Esophagus muscularis mucosa (tissue), 4 donors: Measurements from ENCODE around the gene CLK3. TPM values are rescaled to one million over a fixed set of nuclear protein-coding genes. Genes with fewer than 3 reads are reported as not detected.

Source experiments
- DNase-seq: peaks from one replicate; pipeline ENCODE4 v3.0.0-alpha.2; 2017; ENCODE audit errors: extremely low spot score
- H3K27ac ChIP-seq, 4 donors: fragments of 200-600 bp; sonication (generic); replicated peaks in 1 of 4; 1 replicate in 3 of 4; 2 replicates in 1 of 4; pipeline ENCODE4 v1.5.1; 2016 to 2019; ENCODE audit warnings: mild to moderate bottlenecking in 1 of 4
- H3K27me3 ChIP-seq, 4 donors: fragments of 200-600 bp; sonication (generic); one replicate each; pipeline versions ENCODE4 v1.5.1 to v1.6.0; 2016 to 2019
- H3K36me3 ChIP-seq, 4 donors: fragments of 200-600 bp; sonication (generic); one replicate each; pipeline ENCODE4 v1.5.1; 2016 to 2019
- H3K4me1 ChIP-seq, 4 donors: fragments of 200-600 bp; sonication (generic); one replicate each; pipeline ENCODE4 v1.5.1; 2016 to 2019
- H3K4me3 ChIP-seq, 4 donors: fragments of 200-600 bp; sonication (generic); 1 replicate in 2 of 4; 2 replicates in 2 of 4; pipeline ENCODE4 v1.5.1; 2016 to 2019; ENCODE audit warnings: mild to moderate bottlenecking in 4 of 4, moderate library complexity in 1 of 4
- H3K9me3 ChIP-seq, 4 donors: fragments of 200-600 bp; sonication (generic); 1 replicate in 3 of 4; 2 replicates in 1 of 4; pipeline ENCODE4 v1.5.1; 2016 to 2019
- CTCF ChIP-seq, 3 experiments: fragments of 200-600 bp in 2 of 3; fragments of 450-650 bp in 1 of 3; sonication (generic) in 2 of 3; IDR thresholded peaks; one replicate each; pipeline ENCODE4 v1.5.1; 2017 to 2019; ENCODE audit warnings: antibody characterized with exemption in 3 of 3, mild to moderate bottlenecking in 2 of 3, moderate library complexity in 1 of 3
- EP300 ChIP-seq: sonication (generic); formaldehyde crosslinking; IDR thresholded peaks from one replicate; pipeline ENCODE4 v1.6.1; 2017; ENCODE audit warnings: antibody characterized with exemption
- POLR2A ChIP-seq: fragments of 450-650 bp; IDR thresholded peaks from one replicate; pipeline ENCODE4 v1.6.1; 2017; ENCODE audit warnings: antibody characterized with exemption, moderate library complexity, mild to moderate bottlenecking, low read depth
- POLR2AphosphoS5 ChIP-seq, 2 donors: sonication (generic); formaldehyde crosslinking; IDR thresholded peaks; one replicate each; pipeline ENCODE4 v1.6.1; 2017; ENCODE audit warnings: antibody characterized with exemption in 2 of 2
- WGBS: methylation state at CpG from one replicate; pipeline ENCODE4 v1.1.5; 2018; 5-methylcytosine and 5-hydroxymethylcytosine counted together
- intact Hi-C: fragments of 100-400 bp; cut with DNase I; formaldehyde crosslinking; loops from one replicate; pipeline ENCODE4 v1.15.1; 2023
- total RNA-seq, 4 donors: library from RNA; depleted of rRNA; stranded (reverse); fragments of >200 nt; gene quantifications; one replicate each; pipeline versions ENCODE4 v1.1.0 to v1.2.1, GENCODE V29; 2016

CLK3 gene
- total RNA-seq, 4 donors from 2014 or later = 74.6 to 89.8 (median 80.7) TPM

GRCh38 chr15:74610302-74610951 lies 5.2 kb upstream of the CLK3 start:
- intact Hi-C loops = loop anchor here (5.0 kb wide), 1 partner anchor 148 kb away; the partner anchor contains the start of gene UBL7
- H3K27me3 ChIP-seq = no peaks in the 10 kb centered on the region
- WGBS = 75% methylated on average over 2 of the region's 7 CpGs
- DNase-seq = no peak
- H3K4me1 ChIP-seq = peaks cover 9 to 18% (median 16%) of the 10 kb centered on the region in 4 donors
- no peaks in the 10 kb centered on the region for H3K9me3 ChIP-seq
- no peak for TF ChIP-seq POLR2A
- TF ChIP-seq EP300 = no peak
- no peak for TF ChIP-seq CTCF (IDR thresholded peaks at IDR 0.05)
- no peak for TF ChIP-seq POLR2AphosphoS5 (IDR thresholded peaks at IDR 0.05)
- peaks cover 0 to 5% (median 0%) of the 10 kb centered on the region in 4 donors for H3K36me3 ChIP-seq
- no peak overlapping the region for H3K4me3 ChIP-seq
- H3K27ac ChIP-seq = no peak overlapping the region

- peaks cover 0 to 5% (median 0%) of the 10 kb centered on the region in 4 donors for H3K36me3 ChIP-seq
- no peaks in the 10 kb centered on the region for H3K27me3 ChIP-seq
- no peak for TF ChIP-seq POLR2A
- no peak for TF ChIP-seq CTCF (IDR thresholded peaks at IDR 0.05)
- no peak for TF ChIP-seq POLR2AphosphoS5 (IDR thresholded peaks at IDR 0.05)
- no peak for TF ChIP-seq EP300
- H3K27ac ChIP-seq = no peak overlapping the region
- no peak overlapping the region for H3K4me3 ChIP-seq
- no peak for DNase-seq
- no CpG with 5 or more reads among the region's 11 CpGs for WGBS
- no peaks in the 10 kb centered on the region for H3K9me3 ChIP-seq
- peaks cover 12 to 21% (median 16%) of the 10 kb centered on the region in 4 donors for H3K4me1 ChIP-seq
- intact Hi-C loops = loop anchor here (5.0 kb wide), 1 partner anchor 149 kb away; the partner anchor contains the start of gene UBL7
Observed at GRCh38 chr15:74611341-74611740, 4.3 kb upstream of the CLK3 start.

DNA sequence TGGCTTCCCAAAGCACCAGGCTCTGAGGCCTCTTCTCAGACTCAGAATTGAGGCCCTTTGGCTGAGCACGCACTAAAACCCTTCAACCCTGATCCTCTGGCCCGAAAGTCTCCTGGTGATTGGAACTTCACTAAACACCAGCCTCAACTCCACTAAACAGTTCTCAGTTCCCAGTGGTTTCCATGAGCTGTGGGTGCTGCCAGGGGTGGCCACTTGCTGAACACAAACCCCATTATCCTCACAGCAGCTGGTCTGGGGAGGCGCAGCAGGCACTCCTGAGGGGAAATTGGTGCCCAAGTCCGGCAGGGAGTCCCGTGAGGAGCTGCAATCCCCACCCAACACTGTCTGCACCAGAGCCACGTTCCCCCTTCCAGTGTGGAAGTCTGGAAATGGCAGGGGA lies 3.8 kb upstream of the CLK3 start:
- DNase-seq = no peak
- Histone ChIP-seq H3K27me3 (no peaks in the 10 kb centered on the region), H3K4me1 (peaks cover 17 to 26% (median 20%) of the 10 kb centered on the region in 4 donors), H3K9me3 (no peaks in the 10 kb centered on the region), H3K27ac (no peak overlapping the region), H3K36me3 (peaks cover 0 to 5% (median 0%) of the 10 kb centered on the region in 4 donors), H3K4me3 (no peak overlapping the region)
- TF ChIP-seq EP300 (no peak), POLR2A (no peak), POLR2AphosphoS5 (IDR thresholded peaks at IDR 0.05) (no peak), CTCF (IDR thresholded peaks at IDR 0.05) (no peak)
- intact Hi-C loops = loop anchor here (5.0 kb wide), 1 partner anchor 150 kb away; the partner anchor contains the start of gene UBL7
- WGBS = 83% methylated on average over 1 of the region's 6 CpGs

DNA sequence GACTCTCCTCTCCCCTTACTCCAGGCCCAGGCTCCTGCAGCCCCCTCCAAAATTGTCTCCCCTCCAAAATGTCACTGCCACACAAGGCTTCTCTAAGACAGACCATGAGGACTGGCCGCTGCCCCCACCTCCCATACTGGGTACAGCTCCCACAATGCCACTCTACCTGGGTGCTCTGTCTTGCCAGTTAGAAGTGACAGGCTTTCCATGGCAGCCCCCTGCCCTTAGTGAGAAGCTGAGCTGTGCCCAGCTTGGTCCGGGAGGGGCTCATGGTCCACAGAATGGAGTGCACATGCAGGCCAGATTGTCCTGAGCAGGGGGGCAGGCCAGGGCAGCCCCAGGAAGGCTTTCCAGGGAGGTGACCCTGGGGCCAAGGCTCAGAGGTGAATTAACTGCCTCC lies 3.0 kb upstream of the CLK3 start:
- no peak for DNase-seq
- no peak overlapping the region for H3K4me3 ChIP-seq
- intact Hi-C loops = loop anchor here (5.0 kb wide), 1 partner anchor 150 kb away; the partner anchor contains the start of gene UBL7
- H3K27me3 ChIP-seq = no peaks in the 10 kb centered on the region
- H3K4me1 ChIP-seq = peaks cover 25 to 35% (median 28%) of the 10 kb centered on the region in 4 donors
- WGBS = 94% methylated on average over 2 of the region's 2 CpGs
- no peak overlapping the region for H3K27ac ChIP-seq
- H3K36me3 ChIP-seq = peaks cover 0 to 5% (median 0%) of the 10 kb centered on the region in 4 donors
- H3K9me3 ChIP-seq = no peaks in the 10 kb centered on the region
- TF ChIP-seq POLR2AphosphoS5 (IDR thresholded peaks at IDR 0.05) (no peak), EP300 (no peak), CTCF (IDR thresholded peaks at IDR 0.05) (no peak), POLR2A (no peak)
